HG03565 (cell line): ENCODE measurements around the gene CCDC175.
A peak's percentile ranks its signal among the peaks of the same experiment; 100 is the strongest.

Experiments
- ATAC-seq: cut with Tn5 transposase; IDR thresholded peaks from one replicate; pipeline ENCODE4 v1.9.1; 2021; ENCODE audit warnings: mild to moderate bottlenecking, moderate library complexity; ENCODE audit not compliant: unreplicated experiment

The CCDC175 gene

GRCh38 chr14:59541731-59542130, 34.9 kb downstream of the CCDC175 start:
- no peak for ATAC-seq

- ATAC-seq = no peak
These were observed 35.8 kb downstream of the CCDC175 start for GRCh38 chr14:59540852-59541251.

- no peak for ATAC-seq
These were observed 37.7 kb downstream of the CCDC175 start for GRCh38 chr14:59538936-59539335.

GRCh38 chr14:59537476-59537875, 39.1 kb downstream of the CCDC175 start:
- ATAC-seq = no peak

GRCh38 chr14:59534361-59534987, 42.1 kb downstream of the CCDC175 start:
- ATAC-seq = no peak

- ATAC-seq = no peak
These were observed 44.2 kb downstream of the CCDC175 start for GRCh38 chr14:59532419-59532818.

GRCh38 chr14:59530349-59530748, 46.3 kb downstream of the CCDC175 start:
- no peak for ATAC-seq

GRCh38 chr14:59529189-59529588, 47.4 kb downstream of the CCDC175 start:
- no peak for ATAC-seq

- no peak for ATAC-seq
These were observed 56.4 kb downstream of the CCDC175 start for GRCh38 chr14:59520224-59520623.

- no peak for ATAC-seq
These were observed 64.6 kb downstream of the CCDC175 start for GRCh38 chr14:59511916-59512575.

GRCh38 chr14:59510966-59511365, 65.6 kb downstream of the CCDC175 start:
- ATAC-seq = no peak

GRCh38 chr14:59510001-59510400, 66.6 kb downstream of the CCDC175 start:
- ATAC-seq = no peak

GRCh38 chr14:59509101-59509500, 67.5 kb downstream of the CCDC175 start:
- ATAC-seq = no peak

GRCh38 chr14:59507752-59508103, 68.9 kb downstream of the CCDC175 start:
- no peak for ATAC-seq

- peak; percentile 86 for ATAC-seq
These were observed 69.4 kb downstream of the CCDC175 start for GRCh38 chr14:59507063-59507751.

GRCh38 chr14:59503256-59503655, 73.4 kb downstream of the CCDC175 start:
- ATAC-seq = no peak

GRCh38 chr14:59500732-59501131, 75.9 kb downstream of the CCDC175 start:
- no peak for ATAC-seq

- ATAC-seq = no peak
These were observed 84.2 kb downstream of the CCDC175 start for GRCh38 chr14:59492384-59492783.

- no peak for ATAC-seq
These were observed 85.9 kb downstream of the CCDC175 start for GRCh38 chr14:59490756-59491155.

GRCh38 chr14:59484639-59485175, 91.9 kb downstream of the CCDC175 start:
- peak; percentile 24 for ATAC-seq

GRCh38 chr14:59483819-59484638, 92.6 kb downstream of the CCDC175 start, which contains the start of the genes JKAMP and L3HYPDH:
JKAMP (plus strand) TSS chr14:59484517; CDS start chr14:59484590, 73 bp downstream.
L3HYPDH (minus strand) TSS chr14:59484408; CDS start chr14:59484316, 92 bp downstream.
- ATAC-seq = peak; percentile 73
